Peyer's patch (tissue), 4 donors: Measurements from ENCODE around the gene JUP.

Experiments used
- CTCF ChIP-seq, 6 experiments: fragments of 450-650 bp in 4 of 6; fragments of 200-600 bp in 2 of 6; sonication (generic) in 1 of 6; IDR thresholded peaks; one replicate each; pipeline ENCODE4 v1.5.1; 2017 to 2019; ENCODE audit warnings: antibody characterized with exemption in 6 of 6, mild to moderate bottlenecking in 3 of 6, moderate library complexity in 1 of 6
- POLR2A ChIP-seq, 2 donors: fragments of 450-650 bp; IDR thresholded peaks; one replicate each; pipeline ENCODE4 v1.5.1; 2017; ENCODE audit warnings: antibody characterized with exemption in 2 of 2, mild to moderate bottlenecking in 2 of 2, moderate library complexity in 2 of 2

- TF ChIP-seq POLR2A (IDR thresholded peaks at IDR 0.05) (no peak), CTCF (IDR thresholded peaks at IDR 0.05) (no peak)
Measured at GRCh38 chr17:41769985-41770384, 16.5 kb downstream of the JUP start.
